KOPT-K1 (cell line): ENCODE measurements around the gene VN1R4.
"Not testable (repeated sequence)": the region's sequence is repeated elsewhere in the genome, so short reads cannot be mapped to it uniquely, and the experiment has no call there.

ENCODE experiments used
- H3K27ac ChIP-seq: fragments of 200-600 bp; sonication (generic); 2 replicates; pipeline ENCODE4 v1.5.1; 2016; ENCODE audit warnings: antibody characterized with exemption, mild to moderate bottlenecking, low read depth, low read length; ENCODE audit not compliant: poor library complexity, severe bottlenecking
- H3K36me3 ChIP-seq: fragments of 200-600 bp; sonication (generic); 2 replicates; pipeline ENCODE4 v1.5.1; 2017; ENCODE audit warnings: antibody characterized with exemption, mild to moderate bottlenecking, low read length, moderate library complexity; ENCODE audit not compliant: insufficient read depth
- H3K9me3 ChIP-seq: fragments of 200-600 bp; sonication (generic); 2 replicates; pipeline ENCODE4 v1.5.1; 2017; ENCODE audit warnings: antibody characterized with exemption, low read length, mild to moderate bottlenecking; ENCODE audit not compliant: insufficient read depth, poor library complexity, severe bottlenecking

VN1R4 gene, protein sequence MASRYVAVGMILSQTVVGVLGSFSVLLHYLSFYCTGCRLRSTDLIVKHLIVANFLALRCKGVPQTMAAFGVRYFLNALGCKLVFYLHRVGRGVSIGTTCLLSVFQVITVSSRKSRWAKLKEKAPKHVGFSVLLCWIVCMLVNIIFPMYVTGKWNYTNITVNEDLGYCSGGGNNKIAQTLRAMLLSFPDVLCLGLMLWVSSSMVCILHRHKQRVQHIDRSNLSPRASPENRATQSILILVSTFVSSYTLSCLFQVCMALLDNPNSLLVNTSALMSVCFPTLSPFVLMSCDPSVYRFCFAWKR

GRCh38 chr19:53267623-53268022 is at the start of gene VN1R4:
TSS of gene VN1R4 (minus strand) at chr19:53267723. CDS start at chr19:53267665, 58 bp downstream.
- H3K36me3 ChIP-seq = not testable (repeated sequence)
- peaks cover 15% of the 10 kb centered on the region for H3K9me3 ChIP-seq

GRCh38 chr19:53311897-53312296 is 44.4 kb upstream of the VN1R4 start:
- H3K27ac ChIP-seq = no peak overlapping the region

More at GRCh38 chr19:53267623-53268022, at the start of gene VN1R4:
- not testable (repeated sequence) for H3K27ac ChIP-seq

DNA sequence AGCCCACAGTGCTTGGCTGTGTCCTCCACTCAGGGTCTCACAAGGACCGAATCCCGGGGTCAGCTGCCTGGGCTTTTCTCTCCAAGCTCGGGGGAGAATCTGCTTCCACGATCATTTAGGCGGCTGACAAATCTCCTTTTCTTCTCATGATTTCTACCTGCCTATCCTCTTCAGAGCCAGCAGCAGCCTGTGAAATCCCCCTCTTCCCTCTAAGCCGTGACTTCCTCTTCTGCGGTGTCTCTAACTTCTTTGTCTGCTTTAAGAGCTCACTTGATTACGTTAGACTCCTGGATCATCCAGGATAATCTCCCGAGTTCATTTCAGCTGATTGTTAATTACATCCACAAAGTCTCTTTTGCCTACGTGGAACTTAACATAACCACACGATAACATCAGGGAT is 43.5 kb upstream of the VN1R4 start:
- Histone ChIP-seq H3K27ac (no peak overlapping the region), H3K36me3 (no peaks in the 10 kb centered on the region), H3K9me3 (peaks cover 35% of the 10 kb centered on the region)

More at GRCh38 chr19:53311897-53312296, 44.4 kb upstream of the VN1R4 start:
- H3K36me3 ChIP-seq = no peaks in the 10 kb centered on the region
- peaks cover 29% of the 10 kb centered on the region for H3K9me3 ChIP-seq

- Histone ChIP-seq H3K36me3 (no peaks in the 10 kb centered on the region), H3K27ac (no peak overlapping the region)
These were observed 40.9 kb upstream of the VN1R4 start for GRCh38 chr19:53308339-53308811.

DNA sequence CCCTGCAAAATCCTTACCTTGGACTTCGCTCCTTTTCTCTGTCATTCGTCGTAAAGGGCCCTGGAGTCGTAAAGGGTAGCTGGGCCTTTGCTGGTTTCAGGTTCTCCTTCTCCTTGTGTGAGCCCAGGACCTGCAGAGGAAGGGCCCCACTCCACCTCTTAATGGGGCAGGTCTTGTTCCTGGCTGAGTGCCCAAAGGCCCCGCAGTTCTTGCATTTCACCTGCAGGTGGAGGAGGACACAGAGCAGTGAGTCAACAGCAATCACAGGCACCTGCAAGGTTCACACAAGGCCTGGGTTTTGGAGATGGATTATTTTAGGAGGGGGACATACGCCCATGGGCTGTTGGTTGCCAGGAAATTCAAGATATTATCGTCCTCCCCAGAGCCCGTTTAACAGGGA is 33.8 kb upstream of the VN1R4 start:
- H3K36me3 ChIP-seq, H3K9me3 ChIP-seq, H3K27ac ChIP-seq: not testable (repeated sequence)

More at GRCh38 chr19:53308339-53308811, 40.9 kb upstream of the VN1R4 start:
- H3K9me3 ChIP-seq = peaks cover 35% of the 10 kb centered on the region

DNA sequence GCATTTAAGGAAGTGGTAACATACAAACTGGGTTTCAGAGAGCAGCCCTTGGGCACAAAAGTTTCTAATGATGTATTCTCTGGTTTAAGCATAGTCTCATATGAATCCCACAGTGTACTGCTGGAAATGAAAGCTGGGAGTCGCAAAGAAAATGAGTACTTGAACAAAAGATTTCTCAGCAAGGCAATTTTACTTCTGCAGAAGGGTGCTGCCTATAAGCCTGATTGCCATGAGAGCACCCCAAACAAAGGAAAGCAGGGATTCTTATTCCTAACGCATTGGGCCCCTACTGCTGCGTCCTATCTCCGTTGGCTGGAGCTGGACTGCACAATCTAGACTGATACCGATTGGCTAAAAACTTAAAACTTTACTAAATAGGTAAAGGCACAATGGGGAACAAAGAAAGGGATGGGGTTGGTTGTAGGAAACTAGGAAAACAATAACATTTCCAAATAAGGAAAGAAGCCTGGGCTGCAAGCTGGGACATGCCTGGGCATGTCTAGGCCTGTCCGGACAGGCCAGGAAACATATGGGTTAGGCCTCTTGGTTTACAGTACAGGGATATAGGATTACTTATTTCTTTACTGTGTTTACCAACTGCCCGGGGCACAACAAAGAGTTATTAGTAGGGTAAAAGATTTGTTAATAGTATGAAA is 27.4 kb upstream of the VN1R4 start:
- no peaks in the 10 kb centered on the region for H3K36me3 ChIP-seq
- peaks cover 51% of the 10 kb centered on the region for H3K9me3 ChIP-seq
- H3K27ac ChIP-seq = no peak overlapping the region

DNA sequence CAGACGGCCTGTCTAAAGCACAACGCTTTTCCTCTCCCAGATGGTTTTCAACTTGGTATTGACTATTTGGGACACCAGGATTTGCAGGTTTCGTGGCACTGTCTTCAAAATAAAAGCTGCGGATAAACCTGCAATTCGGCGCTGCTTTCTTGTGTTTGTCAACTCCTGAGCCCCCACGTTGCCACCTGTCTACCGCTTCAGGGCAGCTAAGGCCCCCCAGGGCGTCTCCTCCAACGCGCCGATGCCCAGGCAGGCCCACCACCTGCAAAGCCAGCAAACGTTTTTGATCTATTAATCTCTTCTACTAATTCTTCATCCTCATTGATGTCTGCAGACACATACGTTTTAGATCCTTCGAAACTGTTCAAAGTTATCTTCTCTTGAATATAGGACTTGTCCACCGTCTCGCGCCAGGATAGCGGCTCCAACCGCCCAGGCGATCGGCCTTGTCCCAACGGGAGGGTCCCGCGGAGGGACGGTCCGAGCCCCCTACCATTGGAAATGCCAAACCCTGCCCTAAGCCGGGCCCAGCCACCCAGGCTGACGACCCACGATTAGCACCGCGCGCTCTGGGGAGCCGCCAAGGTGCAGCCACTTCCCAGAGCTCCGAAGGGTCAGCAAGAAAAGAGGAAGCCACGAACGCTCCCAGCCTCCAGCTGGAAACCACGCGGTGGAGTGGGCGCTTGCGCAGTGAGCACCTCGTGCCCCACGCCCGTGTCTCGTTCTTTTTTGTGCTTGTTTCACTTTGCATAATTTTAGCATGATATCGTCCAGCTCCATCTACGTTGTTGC is 23.4 kb upstream of the VN1R4 start:
- H3K9me3 ChIP-seq = peaks cover 44% of the 10 kb centered on the region
- H3K36me3 ChIP-seq = no peaks in the 10 kb centered on the region

DNA sequence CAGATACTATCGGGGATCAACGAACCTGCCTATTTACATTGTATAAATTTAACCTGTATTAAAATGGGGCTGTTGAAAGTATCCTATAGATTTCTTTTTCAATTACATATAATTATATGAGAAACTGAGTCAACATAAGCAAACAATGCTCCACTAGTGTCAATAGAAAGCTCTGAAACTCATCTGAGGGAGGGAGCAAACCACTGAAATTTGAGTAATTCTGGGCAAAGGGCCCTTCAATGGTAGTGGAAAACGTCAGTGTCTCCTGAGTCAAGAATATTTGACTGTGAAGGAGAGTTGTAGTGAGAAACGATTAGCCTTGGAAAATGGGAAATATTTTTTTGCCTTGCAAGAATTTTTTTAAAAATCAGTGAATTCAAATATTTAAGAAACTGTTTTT is 17.6 kb upstream of the VN1R4 start:
- Histone ChIP-seq H3K27ac (no peak overlapping the region), H3K36me3 (no peaks in the 10 kb centered on the region), H3K9me3 (peaks cover 3% of the 10 kb centered on the region)

More for the DNA sequence above, 23.4 kb upstream of the VN1R4 start:
- H3K27ac ChIP-seq = no peak overlapping the region

- not testable (repeated sequence) for H3K9me3 ChIP-seq, H3K36me3 ChIP-seq, H3K27ac ChIP-seq
These were observed 14.4 kb upstream of the VN1R4 start for GRCh38 chr19:53281947-53282346.

- H3K27ac ChIP-seq = no peak overlapping the region
- H3K9me3 ChIP-seq = peaks cover 15% of the 10 kb centered on the region
- H3K36me3 ChIP-seq = no peaks in the 10 kb centered on the region
These were observed 8.0 kb upstream of the VN1R4 start for GRCh38 chr19:53275480-53275879.

DNA sequence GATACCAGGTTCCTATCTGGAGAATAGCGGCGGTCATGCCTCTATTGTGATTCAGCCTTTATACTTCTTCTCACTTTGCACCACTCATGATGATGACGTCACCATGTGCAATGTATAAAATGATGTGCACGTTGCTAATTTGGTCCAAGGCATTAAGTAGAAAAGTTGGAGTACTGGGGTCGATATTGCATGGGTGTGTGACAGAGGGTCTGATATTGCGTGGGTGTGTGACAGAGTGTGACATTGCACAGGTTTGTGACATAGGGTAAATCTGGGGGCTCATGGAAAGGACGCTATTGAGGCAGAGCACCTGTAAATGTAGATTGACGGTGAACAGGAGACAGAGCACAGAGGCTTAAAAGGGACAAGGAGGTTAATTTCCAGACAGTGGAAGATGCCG is 4.5 kb upstream of the VN1R4 start:
- Histone ChIP-seq H3K9me3 (peaks cover 15% of the 10 kb centered on the region), H3K36me3 (no peaks in the 10 kb centered on the region), H3K27ac (no peak overlapping the region)

- not testable (repeated sequence) for H3K36me3 ChIP-seq, H3K27ac ChIP-seq
- H3K9me3 ChIP-seq = peaks cover 15% of the 10 kb centered on the region
These were observed 2.3 kb upstream of the VN1R4 start for GRCh38 chr19:53269861-53270260.

DNA sequence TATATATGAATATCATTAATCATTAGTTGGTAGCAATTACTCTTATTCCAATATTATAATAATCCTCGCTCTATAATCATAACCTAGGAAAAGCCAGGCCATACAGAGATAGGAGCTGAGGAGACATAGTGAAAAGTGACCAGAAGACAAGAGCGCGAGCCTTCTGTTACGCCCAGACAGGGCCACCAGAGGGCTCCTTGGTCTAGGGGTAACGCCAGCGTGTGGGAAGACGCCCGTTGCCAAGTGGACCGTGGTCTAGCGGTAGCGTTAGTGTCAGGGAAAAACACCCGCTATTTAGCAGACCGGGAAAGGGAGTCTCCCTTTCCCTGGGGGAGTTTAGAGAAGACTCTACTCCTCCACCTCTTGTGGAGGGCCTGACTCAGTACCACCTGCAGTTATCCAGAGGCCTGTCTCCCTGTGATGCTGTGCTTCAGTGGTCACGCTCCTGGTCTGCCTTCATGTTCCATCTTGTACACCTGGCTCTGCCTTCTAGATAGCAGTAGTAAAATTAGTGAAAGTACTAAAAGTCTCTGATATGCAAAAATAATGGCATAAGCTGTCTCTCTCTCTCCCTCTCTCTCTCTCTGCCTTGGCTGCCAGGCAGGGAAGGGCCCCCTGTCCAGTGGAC is 9.7 kb downstream of the VN1R4 start, which contains the start of gene VN1R2:
VN1R2 (plus strand) TSS at position 578 of the 628 bp plus-strand sequence. CDS start 84 bp downstream, outside the sequence.
- peaks cover 32% of the 10 kb centered on the region for H3K9me3 ChIP-seq
- not testable (repeated sequence) for H3K36me3 ChIP-seq, H3K27ac ChIP-seq

DNA sequence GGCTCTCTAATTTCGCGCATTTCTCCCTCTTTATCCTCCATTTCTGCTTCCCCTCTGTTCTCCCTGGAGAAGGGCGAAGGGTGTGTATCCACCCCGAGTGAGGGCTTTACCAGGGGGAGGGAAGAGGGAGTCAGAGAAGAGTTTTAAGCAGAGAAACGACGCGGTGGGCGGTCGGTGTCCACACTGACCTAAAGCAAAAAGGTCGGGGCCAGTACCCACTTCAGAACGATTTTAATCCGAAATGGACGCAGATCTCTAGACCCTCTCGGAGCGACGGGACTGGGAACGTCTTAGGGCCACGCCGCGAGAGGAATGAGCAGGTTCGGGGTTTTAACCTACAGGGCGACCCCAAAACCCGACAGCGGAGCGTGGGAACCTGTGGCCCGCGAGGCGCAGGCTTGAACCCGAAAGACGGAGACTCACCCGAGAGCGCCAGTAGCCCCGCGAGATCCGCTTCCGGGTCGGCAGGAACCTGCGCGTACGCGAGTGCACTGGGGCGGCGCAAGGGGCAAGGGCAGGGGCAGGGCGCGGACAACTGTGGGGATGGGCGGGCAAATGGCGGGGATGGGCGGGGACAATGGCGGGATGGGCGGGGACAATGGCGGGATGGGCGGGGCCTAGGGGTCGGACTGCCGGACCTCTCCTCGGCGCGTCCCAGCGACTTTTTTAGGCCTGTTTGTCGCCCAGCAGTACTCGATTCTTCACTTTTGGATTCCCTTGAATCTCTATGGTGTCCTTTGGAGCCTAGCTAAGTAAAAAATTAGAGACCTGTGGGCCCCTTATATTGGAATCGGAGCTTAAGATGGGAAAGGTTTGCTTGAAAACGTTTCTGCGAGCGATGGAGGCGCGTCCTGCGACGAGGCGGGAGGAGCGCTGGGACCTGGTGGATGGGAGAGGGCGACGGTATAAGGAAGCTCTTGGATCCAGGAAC is 12.8 kb downstream of the VN1R4 start, which contains the start of gene ZNF677:
ZNF677 (minus strand) TSS at position 463 of the 931 bp plus-strand sequence. CDS start 3,323 bp downstream, outside the sequence.
- Histone ChIP-seq H3K9me3 (peaks cover 56% of the 10 kb centered on the region), H3K36me3 (peaks cover 10% of the 10 kb centered on the region; the same call in 1 of the 2 replicates), H3K27ac (peak within 1 kb of the TSS; percentile 44)
